ENCODE data around the gene TTC3. TPM values are rescaled to one million over a fixed set of nuclear protein-coding genes. Genes with fewer than 3 reads are reported as not detected.

The TTC3 gene
- total and polyA plus RNA-seq, 2 experiments from 2014 or later = 87.7 to 170 TPM

GRCh38 chr21:37244501-37245095 lies 171.5 kb downstream of the TTC3 start:
- Histone ChIP-seq H3K9me3 (ENCODE audit: low read depth) (no peaks in the 10 kb centered on the region), H3K4me1 (ENCODE audit: low read depth) (peaks cover 10% of the 10 kb centered on the region), H3K36me3 (peaks cover 5% of the 10 kb centered on the region), H3K27ac (peak overlapping the region; percentile 66), H3K4me3 (no peak overlapping the region), H3K27me3 (no peaks in the 10 kb centered on the region)
- TF ChIP-seq CTCF (IDR thresholded peaks at IDR 0.05; ENCODE audit: low read depth, low read length) = no peak
- DNase-seq (ENCODE audit: low read depth in 1 of 2, low spot score in 1 of 2) = peak in 1 of 2 donors; percentile 34

DNA sequence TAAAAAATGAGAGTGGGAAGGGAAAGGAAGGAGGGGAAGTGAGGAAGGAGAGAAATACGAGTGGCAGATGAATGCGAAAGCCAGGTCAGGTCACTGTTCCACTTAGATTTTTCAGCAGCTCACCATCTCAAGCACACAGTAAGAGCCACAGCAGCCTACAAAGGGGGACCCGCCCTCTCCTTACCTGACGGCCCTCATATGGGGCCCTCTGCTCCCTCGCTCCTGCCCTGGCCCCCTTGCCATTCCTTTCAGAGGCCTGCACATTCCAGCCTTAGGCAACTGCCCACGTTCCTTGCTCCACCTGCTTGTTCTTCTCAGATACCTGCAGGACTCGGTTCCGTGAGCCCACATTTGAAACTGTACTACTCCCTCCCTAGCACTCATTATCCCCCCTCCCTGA lies 172.1 kb downstream of the TTC3 start:
- H3K27me3 ChIP-seq = no peaks in the 10 kb centered on the region
- no peaks in the 10 kb centered on the region for H3K9me3 ChIP-seq (ENCODE audit: low read depth)
- peaks cover 10% of the 10 kb centered on the region for H3K4me1 ChIP-seq (ENCODE audit: low read depth)
- peak overlapping the region; percentile 66 for H3K27ac ChIP-seq
- no peak for TF ChIP-seq CTCF (IDR thresholded peaks at IDR 0.05; ENCODE audit: low read depth, low read length)
- DNase-seq (ENCODE audit: low read depth in 1 of 2, low spot score in 1 of 2) = peak in 1 of 2 donors; percentile 13
- H3K36me3 ChIP-seq = peaks cover 2% of the 10 kb centered on the region
- no peak overlapping the region for H3K4me3 ChIP-seq

DNA sequence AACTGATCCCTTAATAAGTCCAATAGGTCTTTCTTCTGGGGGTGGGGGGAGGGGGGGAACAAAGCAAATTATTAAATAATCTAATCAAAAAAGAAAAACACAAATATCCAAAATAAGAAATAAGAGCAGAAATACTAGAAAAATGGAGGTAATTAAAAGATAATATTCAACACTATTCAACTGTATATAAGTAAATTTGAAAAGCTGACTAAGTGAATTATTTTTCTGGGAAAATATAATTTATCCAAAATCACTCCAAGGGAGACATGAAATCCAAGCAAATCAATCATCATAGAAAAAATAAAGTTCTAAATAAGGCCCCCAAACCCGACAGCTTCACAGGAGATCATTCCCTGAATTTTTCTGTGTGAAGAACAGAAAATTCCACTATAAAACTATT lies 175.2 kb downstream of the TTC3 start:
- TF ChIP-seq CTCF (IDR thresholded peaks at IDR 0.05; ENCODE audit: low read depth, low read length) = no peak
- H3K9me3 ChIP-seq (ENCODE audit: low read depth) = no peaks in the 10 kb centered on the region
- H3K27me3 ChIP-seq = no peaks in the 10 kb centered on the region
- H3K27ac ChIP-seq = no peak overlapping the region
- no peak for DNase-seq (ENCODE audit: low read depth in 1 of 2, low spot score in 1 of 2)
- H3K4me3 ChIP-seq = no peak overlapping the region
- peaks cover 10% of the 10 kb centered on the region for H3K4me1 ChIP-seq (ENCODE audit: low read depth)
- H3K36me3 ChIP-seq = no peaks in the 10 kb centered on the region

DNA sequence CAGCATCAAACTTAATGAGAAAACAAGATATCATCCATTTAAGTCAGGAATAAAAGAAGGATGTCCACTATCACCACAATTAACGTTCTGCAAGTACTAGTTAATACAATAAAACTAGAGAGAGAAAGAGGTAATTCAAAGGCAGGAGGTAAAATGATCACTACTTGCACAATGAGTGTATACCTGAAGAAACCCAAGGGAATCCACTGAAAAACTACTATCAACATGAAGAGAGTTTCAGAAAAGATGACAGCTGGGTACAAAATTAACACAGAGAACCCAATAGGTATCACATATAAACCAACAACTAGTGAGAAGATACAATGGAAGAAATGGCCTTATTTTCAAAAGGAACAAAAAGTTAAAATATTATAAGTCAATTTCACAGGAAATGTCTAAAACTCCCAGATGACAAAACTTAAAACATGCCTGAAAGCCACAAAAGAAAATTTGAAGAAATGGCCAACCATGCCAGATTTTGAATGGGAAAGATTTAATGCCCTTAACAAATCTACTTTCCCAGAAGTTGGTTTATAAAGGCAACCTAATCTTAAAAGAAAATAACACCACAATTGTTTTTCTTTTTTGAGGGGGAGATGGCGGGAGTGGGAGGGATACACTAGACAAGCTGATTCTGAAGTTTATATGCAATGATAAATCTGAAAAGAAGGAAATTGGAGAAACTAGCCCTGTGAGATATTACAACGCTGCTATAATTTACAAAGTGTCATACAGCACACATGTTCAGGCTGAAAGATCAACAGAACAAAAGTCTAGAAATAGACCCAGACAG lies 176.3 kb downstream of the TTC3 start:
- Histone ChIP-seq H3K27ac (no peak overlapping the region), H3K4me1 (ENCODE audit: low read depth) (peaks cover 10% of the 10 kb centered on the region), H3K9me3 (ENCODE audit: low read depth) (no peaks in the 10 kb centered on the region), H3K27me3 (no peaks in the 10 kb centered on the region), H3K4me3 (no peak overlapping the region), H3K36me3 (no peaks in the 10 kb centered on the region)
- DNase-seq (ENCODE audit: low read depth in 1 of 2, low spot score in 1 of 2) = no peak
- no peak for TF ChIP-seq CTCF (IDR thresholded peaks at IDR 0.05; ENCODE audit: low read depth, low read length)

- H3K27ac ChIP-seq = no peak overlapping the region
- no peak for TF ChIP-seq CTCF (IDR thresholded peaks at IDR 0.05; ENCODE audit: low read depth, low read length)
- no peak for DNase-seq (ENCODE audit: low read depth in 1 of 2, low spot score in 1 of 2)
Observed at GRCh38 chr21:37251294-37251634, 178.2 kb downstream of the TTC3 start.

More at GRCh38 chr21:37251294-37251634, 178.2 kb downstream of the TTC3 start:
- Histone ChIP-seq H3K27me3 (no peaks in the 10 kb centered on the region), H3K4me1 (ENCODE audit: low read depth) (no peaks in the 10 kb centered on the region), H3K9me3 (ENCODE audit: low read depth) (no peaks in the 10 kb centered on the region), H3K4me3 (no peak overlapping the region), H3K36me3 (no peaks in the 10 kb centered on the region)

Other genes starting within 250 kb of the TTC3 start
- 14.6 and 20.1 TPM in 2 replicates for gene HLCS, start 106.6 kb upstream of the TTC3 start, total RNA-seq
- gene HLCS, start 106.6 kb upstream of the TTC3 start, polyA plus RNA-seq = 12.4 and 17.8 TPM in 2 replicates
- gene RIPPLY3, start 66.6 kb upstream of the TTC3 start, total RNA-seq = not detected in 2 replicates
- 0.22 TPM in 1 of 2 replicates, not detected in the other for gene RIPPLY3, start 66.6 kb upstream of the TTC3 start, polyA plus RNA-seq
- gene PIGP, start 183 bp upstream of the TTC3 start, total RNA-seq = 13.8 and 23.3 TPM in 2 replicates
- gene PIGP, start 183 bp upstream of the TTC3 start, polyA plus RNA-seq = 83.4 and 91.5 TPM in 2 replicates
- 45.0 and 46.3 TPM in 2 replicates for gene VPS26C, start 194.1 kb downstream of the TTC3 start, total RNA-seq
- gene VPS26C, start 194.1 kb downstream of the TTC3 start, polyA plus RNA-seq = 29.9 and 33.6 TPM in 2 replicates